ENCODE data around the gene CDKN2A. TPM values are rescaled to one million over a fixed set of nuclear protein-coding genes. Genes with fewer than 3 reads are reported as not detected.

The CDKN2A gene
- total RNA-seq, 1 donor from 2014 or later = not detected

DNA sequence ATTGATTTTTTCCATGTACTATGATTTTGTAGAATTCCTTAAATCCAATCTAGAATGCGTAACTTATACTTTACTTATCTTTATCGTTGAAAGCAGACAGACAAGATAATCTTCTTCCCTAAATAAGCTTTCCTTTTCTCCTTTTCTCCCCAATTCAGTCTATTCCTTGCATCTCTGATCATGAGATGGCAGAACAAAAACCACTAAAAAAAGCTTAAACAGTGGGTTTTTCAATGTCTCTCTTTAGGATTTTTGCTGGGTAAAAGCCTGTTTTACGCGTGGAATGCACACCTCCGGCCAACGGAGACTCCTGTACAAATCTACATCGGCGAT is 14.2 kb upstream of the CDKN2A start:
- Mint-ChIP-seq H3K4me3 (ENCODE audit: unreplicated experiment) (peak overlapping the region; percentile 33), H3K9me3 (ENCODE audit: unreplicated experiment) (no peaks in the 10 kb centered on the region), H3K36me3 (ENCODE audit: low read depth, unreplicated experiment) (no peaks in the 10 kb centered on the region), H3K27ac (ENCODE audit: unreplicated experiment) (no peak overlapping the region), H3K27me3 (ENCODE audit: unreplicated experiment) (peaks cover 4% of the 10 kb centered on the region), H3K4me1 (ENCODE audit: unreplicated experiment) (peaks cover 12% of the 10 kb centered on the region)
- TF ChIP-seq, protein P1, sequence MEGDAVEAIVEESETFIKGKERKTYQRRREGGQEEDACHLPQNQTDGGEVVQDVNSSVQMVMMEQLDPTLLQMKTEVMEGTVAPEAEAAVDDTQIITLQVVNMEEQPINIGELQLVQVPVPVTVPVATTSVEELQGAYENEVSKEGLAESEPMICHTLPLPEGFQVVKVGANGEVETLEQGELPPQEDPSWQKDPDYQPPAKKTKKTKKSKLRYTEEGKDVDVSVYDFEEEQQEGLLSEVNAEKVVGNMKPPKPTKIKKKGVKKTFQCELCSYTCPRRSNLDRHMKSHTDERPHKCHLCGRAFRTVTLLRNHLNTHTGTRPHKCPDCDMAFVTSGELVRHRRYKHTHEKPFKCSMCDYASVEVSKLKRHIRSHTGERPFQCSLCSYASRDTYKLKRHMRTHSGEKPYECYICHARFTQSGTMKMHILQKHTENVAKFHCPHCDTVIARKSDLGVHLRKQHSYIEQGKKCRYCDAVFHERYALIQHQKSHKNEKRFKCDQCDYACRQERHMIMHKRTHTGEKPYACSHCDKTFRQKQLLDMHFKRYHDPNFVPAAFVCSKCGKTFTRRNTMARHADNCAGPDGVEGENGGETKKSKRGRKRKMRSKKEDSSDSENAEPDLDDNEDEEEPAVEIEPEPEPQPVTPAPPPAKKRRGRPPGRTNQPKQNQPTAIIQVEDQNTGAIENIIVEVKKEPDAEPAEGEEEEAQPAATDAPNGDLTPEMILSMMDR (IDR thresholded peaks at IDR 0.05; ENCODE audit: unreplicated experiment) = no peak
- DNase-seq (ENCODE audit: low spot score) = no peak

DNA sequence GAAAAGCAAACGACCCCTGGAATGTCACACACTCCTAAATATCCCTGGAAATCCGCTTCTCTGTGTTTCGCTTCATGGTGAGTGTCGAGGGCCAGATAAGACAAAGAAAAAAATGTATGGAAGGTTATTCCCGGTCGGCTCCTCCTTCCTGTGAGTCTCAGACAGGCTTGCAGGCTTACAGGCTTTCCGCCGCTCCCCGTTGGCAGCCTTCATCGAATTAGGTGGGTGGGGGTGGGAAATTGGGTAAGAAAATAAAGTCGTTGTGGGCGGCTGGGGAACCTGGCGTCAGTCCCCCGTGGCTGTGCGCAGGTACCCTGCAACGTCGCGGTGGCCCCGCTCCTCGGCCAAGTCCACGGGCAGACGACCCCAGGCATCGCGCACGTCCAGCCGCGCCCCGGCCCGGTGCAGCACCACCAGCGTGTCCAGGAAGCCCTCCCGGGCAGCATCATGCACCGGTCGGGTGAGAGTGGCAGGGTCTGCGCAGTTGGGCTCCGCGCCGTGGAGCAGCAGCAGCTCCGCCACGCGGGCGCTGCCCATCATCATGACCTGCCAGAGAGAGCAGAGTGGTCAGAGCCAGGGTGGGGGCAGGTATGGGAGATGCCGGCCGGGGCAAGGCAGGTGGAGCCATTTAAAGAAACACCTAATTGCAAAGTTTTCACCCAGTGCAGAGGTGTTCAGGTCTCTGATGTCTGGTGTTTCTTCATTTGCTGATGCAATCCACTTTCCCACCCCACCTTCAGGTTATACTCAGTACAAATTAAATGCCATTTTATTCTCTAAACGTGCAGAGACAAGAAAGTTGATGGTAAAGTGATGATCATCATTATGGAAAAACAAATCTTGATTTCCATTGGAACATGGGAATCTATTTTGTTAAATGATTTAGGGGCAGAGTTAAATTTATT is 11.8 kb upstream of the CDKN2A start:
- Mint-ChIP-seq H3K4me3 (ENCODE audit: unreplicated experiment) (peak overlapping the region; percentile 71), H3K4me1 (ENCODE audit: unreplicated experiment) (peaks cover 12% of the 10 kb centered on the region), H3K36me3 (ENCODE audit: low read depth, unreplicated experiment) (no peaks in the 10 kb centered on the region), H3K27ac (ENCODE audit: unreplicated experiment) (no peak overlapping the region), H3K27me3 (ENCODE audit: unreplicated experiment) (peaks cover 4% of the 10 kb centered on the region), H3K9me3 (ENCODE audit: unreplicated experiment) (no peaks in the 10 kb centered on the region)
- TF ChIP-seq, protein P1 (IDR thresholded peaks at IDR 0.05; ENCODE audit: unreplicated experiment) = no peak
- peak; percentile 19 for DNase-seq (ENCODE audit: low spot score)

DNA sequence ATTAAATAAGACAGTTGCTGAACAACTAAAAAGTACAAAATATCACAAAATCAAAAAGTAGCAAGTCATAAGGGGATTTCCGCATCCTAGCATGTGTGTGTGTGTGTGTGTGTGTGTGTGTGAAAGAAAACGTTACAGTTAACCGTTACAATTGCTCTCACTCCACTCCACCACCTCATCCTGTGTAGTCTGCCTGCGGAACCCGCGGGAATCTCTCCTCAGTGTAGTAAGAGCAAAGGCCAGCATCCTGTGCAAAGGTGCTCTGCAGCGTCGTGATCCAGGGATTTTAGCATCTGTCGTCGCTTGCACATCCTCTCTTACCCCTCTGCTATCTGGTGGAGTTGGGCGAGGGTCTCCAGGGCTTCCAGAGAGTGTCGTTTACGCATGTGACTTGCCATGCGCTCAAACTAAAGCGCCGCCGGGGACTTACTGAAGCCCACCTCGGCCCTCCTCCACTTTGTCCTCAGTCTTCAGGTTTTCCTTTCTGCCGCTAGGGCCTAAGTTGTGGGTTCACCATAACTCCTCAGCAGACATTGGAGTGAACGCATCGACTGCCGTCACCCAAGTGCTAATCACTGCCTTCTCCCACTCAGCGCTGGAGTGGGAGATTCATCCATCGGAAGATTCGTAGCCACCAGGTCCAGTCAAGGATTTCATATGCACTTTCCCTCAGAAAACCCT is 11.0 kb upstream of the CDKN2A start:
- TF ChIP-seq, protein P1 (IDR thresholded peaks at IDR 0.05; ENCODE audit: unreplicated experiment) = no peak
- H3K36me3 Mint-ChIP-seq (ENCODE audit: low read depth, unreplicated experiment) = no peaks in the 10 kb centered on the region
- H3K4me1 Mint-ChIP-seq (ENCODE audit: unreplicated experiment) = peaks cover 12% of the 10 kb centered on the region
- peaks cover 6% of the 10 kb centered on the region for H3K27me3 Mint-ChIP-seq (ENCODE audit: unreplicated experiment)
- no peak overlapping the region for H3K27ac Mint-ChIP-seq (ENCODE audit: unreplicated experiment)
- H3K9me3 Mint-ChIP-seq (ENCODE audit: unreplicated experiment) = no peaks in the 10 kb centered on the region
- DNase-seq (ENCODE audit: low spot score) = peak; percentile 33
- peak overlapping the region; percentile 71 for H3K4me3 Mint-ChIP-seq (ENCODE audit: unreplicated experiment)

DNA sequence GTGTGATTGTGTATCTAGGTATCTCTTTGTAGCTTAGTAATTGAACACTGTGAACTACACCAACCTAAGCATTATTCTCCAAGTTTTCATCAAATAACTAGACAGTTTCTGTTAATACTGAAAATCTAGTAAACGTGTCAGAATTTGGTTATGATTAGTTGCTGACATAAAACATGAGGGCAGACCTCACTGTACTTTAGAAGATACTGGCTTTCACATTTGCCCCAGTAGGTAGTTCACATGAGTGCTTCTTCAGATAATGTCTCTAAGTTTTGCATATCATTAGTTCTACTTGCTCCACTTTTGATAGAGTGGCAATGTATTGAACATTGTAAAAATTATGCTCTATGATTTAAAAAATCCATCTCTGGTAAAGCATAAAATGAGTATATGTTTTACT is 7.8 kb upstream of the CDKN2A start:
- Mint-ChIP-seq H3K9me3 (ENCODE audit: unreplicated experiment) (no peaks in the 10 kb centered on the region), H3K27ac (ENCODE audit: unreplicated experiment) (no peak overlapping the region)

More for the DNA sequence above, 7.8 kb upstream of the CDKN2A start:
- Mint-ChIP-seq H3K4me3 (ENCODE audit: unreplicated experiment) (no peak overlapping the region), H3K36me3 (ENCODE audit: low read depth, unreplicated experiment) (no peaks in the 10 kb centered on the region), H3K27me3 (ENCODE audit: unreplicated experiment) (peaks cover 10% of the 10 kb centered on the region), H3K4me1 (ENCODE audit: unreplicated experiment) (peaks cover 12% of the 10 kb centered on the region)
- DNase-seq (ENCODE audit: low spot score) = no peak
- TF ChIP-seq, protein P1 (IDR thresholded peaks at IDR 0.05; ENCODE audit: unreplicated experiment) = no peak

Measured in endothelial cell (in vitro differentiated cells).